Measurements from ENCODE around the gene NCAM2. TPM values are rescaled to one million over a fixed set of nuclear protein-coding genes. Genes with fewer than 3 reads are reported as not detected.
"Not testable (repeated sequence)": the region's sequence is repeated elsewhere in the genome, so short reads cannot be mapped to it uniquely, and the experiment has no call there.

Gene NCAM2
- polyA plus RNA-seq, 1 experiment, result 7.7 TPM

DNA sequence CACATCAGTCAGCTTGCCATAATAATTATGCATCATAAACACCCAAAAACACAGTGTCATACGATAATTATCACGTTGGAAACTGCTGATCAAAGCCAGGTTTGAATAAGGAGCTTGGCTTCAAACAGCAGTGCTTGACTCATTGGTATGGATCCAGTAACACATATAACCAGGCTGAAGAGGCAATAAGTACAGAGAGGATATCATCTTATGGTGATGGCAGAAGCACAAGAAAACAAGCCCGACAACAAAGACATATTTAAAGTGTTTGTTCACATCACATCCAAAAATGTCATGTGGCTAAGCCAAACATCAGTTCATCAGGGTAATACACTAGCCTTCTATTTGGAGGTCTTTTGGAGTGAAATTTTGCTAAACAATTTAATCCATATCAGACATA is 389.7 kb downstream of the NCAM2 start:
- POLR2A ChIA-PET, result no interaction called here
- CTCF ChIA-PET, result no interaction called here
- no peak for DNase-seq (ENCODE audit: low read depth, low spot score)
- H3K27me3 ChIP-seq (ENCODE audit: control insufficient read depth, insufficient read depth, low read length), result no peaks in the 10 kb centered on the region
- H3K4me3 ChIP-seq (ENCODE audit: low read depth, low read length), result no peak overlapping the region
- TF ChIP-seq, protein P1, sequence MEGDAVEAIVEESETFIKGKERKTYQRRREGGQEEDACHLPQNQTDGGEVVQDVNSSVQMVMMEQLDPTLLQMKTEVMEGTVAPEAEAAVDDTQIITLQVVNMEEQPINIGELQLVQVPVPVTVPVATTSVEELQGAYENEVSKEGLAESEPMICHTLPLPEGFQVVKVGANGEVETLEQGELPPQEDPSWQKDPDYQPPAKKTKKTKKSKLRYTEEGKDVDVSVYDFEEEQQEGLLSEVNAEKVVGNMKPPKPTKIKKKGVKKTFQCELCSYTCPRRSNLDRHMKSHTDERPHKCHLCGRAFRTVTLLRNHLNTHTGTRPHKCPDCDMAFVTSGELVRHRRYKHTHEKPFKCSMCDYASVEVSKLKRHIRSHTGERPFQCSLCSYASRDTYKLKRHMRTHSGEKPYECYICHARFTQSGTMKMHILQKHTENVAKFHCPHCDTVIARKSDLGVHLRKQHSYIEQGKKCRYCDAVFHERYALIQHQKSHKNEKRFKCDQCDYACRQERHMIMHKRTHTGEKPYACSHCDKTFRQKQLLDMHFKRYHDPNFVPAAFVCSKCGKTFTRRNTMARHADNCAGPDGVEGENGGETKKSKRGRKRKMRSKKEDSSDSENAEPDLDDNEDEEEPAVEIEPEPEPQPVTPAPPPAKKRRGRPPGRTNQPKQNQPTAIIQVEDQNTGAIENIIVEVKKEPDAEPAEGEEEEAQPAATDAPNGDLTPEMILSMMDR (IDR thresholded peaks at IDR 0.05; ENCODE audit: low read depth, low read length), result no peak
- no peaks in the 10 kb centered on the region for H3K9me3 ChIP-seq (ENCODE audit: control insufficient read depth, insufficient read depth, low read length)
- H3K27ac ChIP-seq (ENCODE audit: low read depth, low read length), result no peak overlapping the region

DNA sequence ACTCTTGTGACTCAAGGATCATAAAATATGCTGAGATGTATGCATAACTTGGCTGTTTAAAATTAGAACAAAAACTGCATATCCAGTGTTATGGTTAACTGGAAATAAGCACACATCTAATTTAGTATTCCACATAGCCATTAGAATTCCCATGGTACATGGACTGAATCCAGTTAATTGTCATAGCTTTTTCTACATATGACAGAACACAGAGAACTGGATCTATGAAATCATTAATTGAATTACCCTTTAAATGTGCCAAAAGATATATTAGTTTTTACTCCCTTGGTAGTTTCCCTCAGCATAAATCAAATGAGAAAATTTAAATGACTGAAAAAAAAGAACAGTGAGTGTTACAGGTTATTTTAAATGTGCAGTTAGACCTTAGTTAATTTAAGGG is 395.9 kb downstream of the NCAM2 start:
- Histone ChIP-seq H3K27me3 (ENCODE audit: control insufficient read depth, insufficient read depth, low read length) (no peaks in the 10 kb centered on the region), H3K27ac (ENCODE audit: low read depth, low read length) (no peak overlapping the region), H3K9me3 (ENCODE audit: control insufficient read depth, insufficient read depth, low read length) (peaks cover 15% of the 10 kb centered on the region), H3K4me3 (ENCODE audit: low read depth, low read length) (no peak overlapping the region)
- ChIA-PET POLR2A (no interaction called here), CTCF (no interaction called here)
- TF ChIP-seq, protein P1 (IDR thresholded peaks at IDR 0.05; ENCODE audit: low read depth, low read length), result no peak
- DNase-seq (ENCODE audit: low read depth, low spot score), result no peak

DNA sequence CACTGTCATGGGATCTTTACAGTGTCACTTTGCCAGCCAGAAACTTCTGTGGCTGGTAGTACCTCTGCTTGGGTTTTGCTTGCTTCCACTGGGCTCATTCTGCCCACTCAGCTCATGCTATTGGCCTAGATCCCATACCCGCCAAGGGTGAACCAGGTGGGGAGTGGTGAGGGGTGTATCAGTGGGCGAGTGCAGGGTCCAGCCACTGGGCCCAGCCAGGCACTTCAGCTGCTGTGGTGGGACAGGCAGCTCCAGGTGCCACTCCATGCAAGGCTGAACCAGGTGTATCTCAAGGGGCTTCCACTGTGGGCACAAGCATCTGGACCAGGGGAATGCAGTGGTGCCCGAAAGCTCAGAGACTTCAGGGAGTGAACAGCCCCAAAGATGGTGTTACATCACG is 398.2 kb downstream of the NCAM2 start:
- CTCF ChIA-PET, result no interaction called here
- H3K9me3 ChIP-seq (ENCODE audit: control insufficient read depth, insufficient read depth, low read length), result peaks cover 15% of the 10 kb centered on the region
- H3K27me3 ChIP-seq (ENCODE audit: control insufficient read depth, insufficient read depth, low read length), result no peaks in the 10 kb centered on the region
- H3K4me3 ChIP-seq (ENCODE audit: low read depth, low read length), result no peak overlapping the region
- TF ChIP-seq, protein P1 (IDR thresholded peaks at IDR 0.05; ENCODE audit: low read depth, low read length), result no peak
- no peak overlapping the region for H3K27ac ChIP-seq (ENCODE audit: low read depth, low read length)
- DNase-seq (ENCODE audit: low read depth, low spot score), result no peak
- POLR2A ChIA-PET, result no interaction called here

DNA sequence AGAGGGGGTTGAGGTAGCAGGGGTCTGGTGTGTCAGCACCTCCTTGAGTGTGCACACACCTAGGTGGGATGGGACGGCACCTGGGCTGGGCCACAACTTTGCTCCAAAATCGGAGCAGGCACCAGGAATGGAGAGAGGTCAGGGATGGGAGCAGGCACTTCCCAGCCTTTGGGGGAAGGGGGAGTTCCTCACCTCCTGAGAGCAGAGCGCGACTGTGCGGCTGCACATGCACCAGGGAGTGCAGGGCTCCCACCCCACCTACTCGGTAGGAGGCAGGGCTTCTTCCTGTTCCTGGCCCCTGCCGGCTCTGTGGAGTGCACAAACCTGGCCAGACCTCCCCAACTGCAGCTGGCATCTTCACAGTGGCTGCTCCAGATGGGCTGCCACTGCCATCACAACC is 399.3 kb downstream of the NCAM2 start:
- POLR2A ChIA-PET, result no interaction called here
- peaks cover 15% of the 10 kb centered on the region for H3K9me3 ChIP-seq (ENCODE audit: control insufficient read depth, insufficient read depth, low read length)
- TF ChIP-seq, protein P1 (IDR thresholded peaks at IDR 0.05; ENCODE audit: low read depth, low read length), result no peak

DNA sequence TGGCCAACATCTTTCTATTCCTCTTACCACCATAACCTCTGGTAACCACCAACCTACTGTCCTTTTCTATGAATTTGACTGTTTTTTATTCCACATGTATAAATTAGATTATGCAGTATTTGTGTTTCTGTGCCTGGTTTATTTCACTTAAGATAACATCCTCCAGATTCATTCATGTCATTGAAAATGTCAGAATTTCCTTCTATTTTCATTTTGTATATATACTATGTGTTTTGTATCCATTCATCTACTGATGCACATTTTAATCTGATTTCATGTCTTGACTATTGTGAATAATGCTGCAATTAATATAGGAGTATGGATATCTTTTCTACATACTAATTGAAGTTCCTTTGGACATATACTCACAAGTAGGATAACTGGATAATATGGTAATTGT is 403.2 kb downstream of the NCAM2 start:
- CTCF ChIA-PET, result no interaction called here
- Histone ChIP-seq H3K27ac (ENCODE audit: low read depth, low read length) (no peak overlapping the region), H3K27me3 (ENCODE audit: control insufficient read depth, insufficient read depth, low read length) (no peaks in the 10 kb centered on the region), H3K9me3 (ENCODE audit: control insufficient read depth, insufficient read depth, low read length) (peaks cover 12% of the 10 kb centered on the region), H3K4me3 (ENCODE audit: low read depth, low read length) (no peak overlapping the region)
- TF ChIP-seq, protein P1 (IDR thresholded peaks at IDR 0.05; ENCODE audit: low read depth, low read length), result no peak
- DNase-seq (ENCODE audit: low read depth, low spot score), result no peak
- POLR2A ChIA-PET, result no interaction called here

More for the DNA sequence above, 399.3 kb downstream of the NCAM2 start:
- Histone ChIP-seq H3K27ac (ENCODE audit: low read depth, low read length) (no peak overlapping the region), H3K4me3 (ENCODE audit: low read depth, low read length) (no peak overlapping the region), H3K27me3 (ENCODE audit: control insufficient read depth, insufficient read depth, low read length) (no peaks in the 10 kb centered on the region)
- DNase-seq (ENCODE audit: low read depth, low spot score), result no peak
- CTCF ChIA-PET, result no interaction called here

DNA sequence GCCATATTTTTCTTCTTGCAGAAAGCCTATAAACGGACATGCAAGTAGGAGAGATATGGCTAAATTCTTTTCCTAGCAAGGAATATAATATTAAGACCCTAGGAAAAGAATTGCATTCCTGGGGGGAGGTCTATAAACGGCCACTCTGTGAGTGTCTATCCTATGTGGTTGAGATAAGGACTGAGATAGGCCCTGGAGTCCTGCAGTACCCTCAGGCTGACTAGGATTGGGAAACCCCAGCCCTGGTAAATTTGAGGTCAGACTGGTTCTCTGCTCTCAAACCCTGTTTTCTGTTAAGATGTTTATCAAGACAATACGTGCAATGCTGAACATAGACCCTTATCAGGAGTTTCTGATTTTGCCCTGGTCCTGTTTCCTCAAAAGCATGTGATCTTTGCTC is 404.0 kb downstream of the NCAM2 start:
- H3K4me3 ChIP-seq (ENCODE audit: low read depth, low read length); H3K9me3 ChIP-seq (ENCODE audit: control insufficient read depth, insufficient read depth, low read length); H3K27me3 ChIP-seq (ENCODE audit: control insufficient read depth, insufficient read depth, low read length); CTCF ChIA-PET; H3K27ac ChIP-seq (ENCODE audit: low read depth, low read length); DNase-seq (ENCODE audit: low read depth, low spot score); POLR2A ChIA-PET: not testable (repeated sequence)

- H3K27me3 ChIP-seq (ENCODE audit: control insufficient read depth, insufficient read depth, low read length); H3K9me3 ChIP-seq (ENCODE audit: control insufficient read depth, insufficient read depth, low read length); H3K4me3 ChIP-seq (ENCODE audit: low read depth, low read length); POLR2A ChIA-PET; H3K27ac ChIP-seq (ENCODE audit: low read depth, low read length); DNase-seq (ENCODE audit: low read depth, low spot score); CTCF ChIA-PET: not testable (repeated sequence)
These were observed 406.1 kb downstream of the NCAM2 start for GRCh38 chr21:21404261-21404660.
